ENCODE measurements around the gene PIK3AP1. TPM values are rescaled to one million over a fixed set of nuclear protein-coding genes. Genes with fewer than 3 reads are reported as not detected.

PIK3AP1 gene
- total and polyA plus RNA-seq, 2 of the 13 experiments (the other 11 are each of a cell fraction or from before 2014, with no cell fraction given): 3.6 to 13.8 TPM

DNA sequence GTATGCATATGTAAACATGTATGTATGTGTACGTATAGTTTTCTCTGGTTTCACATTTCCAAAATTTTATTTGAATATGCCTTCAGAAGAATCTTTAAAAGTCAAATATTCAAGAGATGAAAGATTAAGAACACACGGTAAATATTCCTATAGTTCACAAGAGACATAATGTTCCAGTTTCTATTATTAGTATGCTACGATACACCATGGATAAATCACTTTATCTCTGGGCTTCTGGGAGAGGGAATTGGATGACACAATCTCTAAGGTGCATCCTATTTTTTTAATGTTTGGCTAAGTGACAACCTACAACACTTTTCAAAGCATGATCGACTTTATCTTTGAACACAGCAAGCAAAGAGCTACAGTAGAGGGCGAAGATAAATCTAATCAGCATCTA lies 147.3 kb downstream of the PIK3AP1 start:
- TSS peak; percentile 5 for BruUV-seq (replicated peaks)
- Histone ChIP-seq H3K4me2 (ENCODE audit: low read depth, low read length) (no peak overlapping the region), H3K9me3 (ENCODE audit: low read length) (no peaks in the 10 kb centered on the region), H3K9ac (ENCODE audit: insufficient read depth, low read depth, low read length) (no peak overlapping the region), H3K27ac (ENCODE audit: extremely low read length, insufficient read depth, low read length) (no peak overlapping the region), H3K36me3 (replicated peaks in 1 of 2; ENCODE audit: control insufficient read depth in 1 of 2, insufficient read depth in 2 of 2, low read length in 2 of 2) (peaks cover 6 to 43% of the 10 kb centered on the region in 2 experiments), H2AFZ (ENCODE audit: low read length) (no peak overlapping the region), H3K4me1 (ENCODE audit: insufficient read depth, low read length) (no peaks in the 10 kb centered on the region), H3K4me3 (replicated peaks in 1 of 3; ENCODE audit: insufficient read depth in 1 of 3, low read depth in 2 of 3, low read length in 3 of 3) (no peak overlapping the region), H3K27me3 (ENCODE audit: control insufficient read depth in 1 of 2, insufficient read depth in 2 of 2, low read length in 2 of 2) (no peaks in the 10 kb centered on the region), H3K79me2 (ENCODE audit: insufficient read depth, low read length) (peaks cover 94% of the 10 kb centered on the region), H4K20me1 (ENCODE audit: insufficient read depth, low read length) (peaks cover 51% of the 10 kb centered on the region)
- ChIA-PET CTCF (ENCODE audit: low intra/inter-chr PET ratio, low total read pairs) (no interaction called here), POLR2A (interaction anchor here (0.6 kb wide), 1 partner anchor 98 kb away, joined by 3 read pairs; no protein-coding TSS in a partner anchor)
- in situ Hi-C loops (cut with HindIII; ENCODE audit: extremely low pct_ligation_motif_present, low pct_unique_long_range_greater_than_20kb): no loop called here
- ATAC-seq (no peak), DNase-seq (ENCODE audit: low spot score) (no peak), FAIRE-seq (no peak)
- TF ChIP-seq CEBPB (IDR thresholded peaks at IDR 0.05; ENCODE audit: borderline replicate concordance, low read depth, low read length) (no peak), FOXK1 (CRISPR knock-in tag; IDR thresholded peaks at IDR 0.05; ENCODE audit: borderline replicate concordance, low read depth) (no peak), CENPX (CRISPR knock-in tag; IDR thresholded peaks at IDR 0.05) (no peak), RFX3 (CRISPR knock-in tag; IDR thresholded peaks at IDR 0.05) (no peak), NONO (IDR thresholded peaks at IDR 0.05) (no peak), NONO (CRISPR knock-in tag; conservative IDR thresholded peaks at IDR 0.05) (no peak), ZNF225 (CRISPR knock-in tag; IDR thresholded peaks at IDR 0.05) (no peak), BRCA1 (CRISPR knock-in tag; IDR thresholded peaks at IDR 0.05) (no peak), ZNF282 (IDR thresholded peaks at IDR 0.05; ENCODE audit: partially characterized antibody) (no peak)
- TF ChIP-seq, protein P1, sequence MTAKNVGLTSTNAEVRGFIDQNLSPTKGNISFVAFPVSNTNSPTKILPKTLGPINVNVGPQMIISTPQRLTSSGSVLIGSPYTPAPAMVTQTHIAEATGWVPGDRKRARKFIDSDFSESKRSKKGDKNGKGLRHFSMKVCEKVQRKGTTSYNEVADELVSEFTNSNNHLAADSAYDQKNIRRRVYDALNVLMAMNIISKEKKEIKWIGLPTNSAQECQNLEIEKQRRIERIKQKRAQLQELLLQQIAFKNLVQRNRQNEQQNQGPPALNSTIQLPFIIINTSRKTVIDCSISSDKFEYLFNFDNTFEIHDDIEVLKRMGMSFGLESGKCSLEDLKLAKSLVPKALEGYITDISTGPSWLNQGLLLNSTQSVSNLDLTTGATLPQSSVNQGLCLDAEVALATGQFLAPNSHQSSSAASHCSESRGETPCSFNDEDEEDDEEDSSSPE (CRISPR knock-in tag; IDR thresholded peaks at IDR 0.05): no peak
- TF ChIP-seq, protein P2, sequence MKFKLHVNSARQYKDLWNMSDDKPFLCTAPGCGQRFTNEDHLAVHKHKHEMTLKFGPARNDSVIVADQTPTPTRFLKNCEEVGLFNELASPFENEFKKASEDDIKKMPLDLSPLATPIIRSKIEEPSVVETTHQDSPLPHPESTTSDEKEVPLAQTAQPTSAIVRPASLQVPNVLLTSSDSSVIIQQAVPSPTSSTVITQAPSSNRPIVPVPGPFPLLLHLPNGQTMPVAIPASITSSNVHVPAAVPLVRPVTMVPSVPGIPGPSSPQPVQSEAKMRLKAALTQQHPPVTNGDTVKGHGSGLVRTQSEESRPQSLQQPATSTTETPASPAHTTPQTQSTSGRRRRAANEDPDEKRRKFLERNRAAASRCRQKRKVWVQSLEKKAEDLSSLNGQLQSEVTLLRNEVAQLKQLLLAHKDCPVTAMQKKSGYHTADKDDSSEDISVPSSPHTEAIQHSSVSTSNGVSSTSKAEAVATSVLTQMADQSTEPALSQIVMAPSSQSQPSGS (CRISPR knock-in tag; IDR thresholded peaks at IDR 0.05): no peak
- 93% methylated on average over 5 of the region's 5 CpGs for WGBS (ENCODE audit: low lambda C conversion rate)
- intact Hi-C loops (cut with micrococcal nuclease; ENCODE audit: unreplicated experiment): no loop called here
